IMR-90 (cell line): Measurements from ENCODE around the gene BTRC. TPM values are rescaled to one million over a fixed set of nuclear protein-coding genes. Genes with fewer than 3 reads are reported as not detected.

Experiments
- ATAC-seq: fragments of 200-7000 bp; cut with Tn5 transposase; 2 replicates; pipeline ENCODE4 v1.9.1; 2020; ENCODE audit warnings: low read depth, mild to moderate bottlenecking, moderate library complexity
- BruUV-seq: library from RNA; stranded (reverse); fragments of 400-500 nt; replicated peaks from 2 replicates; lab custom pipeline; 2021; lab: Mats Ljungman, UMichigan
- CTCF ChIA-PET: fragments of 300-600 bp; formaldehyde crosslinking; extraction: SDS; loops from one replicate; lab custom pipeline; 2021; ENCODE audit warnings: antibody characterized with exemption; lab: Yijun Ruan, JAX
- POLR2A ChIA-PET: fragments of 300-600 bp; sonication (Branson Sonifier 250); formaldehyde crosslinking; loops from one replicate; lab custom pipeline; 2022; ENCODE audit warnings: antibody characterized with exemption; ENCODE audit not compliant: unreplicated experiment; lab: Charles Lee
- DNase-seq: peaks from one replicate; pipeline ENCODE4 v3.0.0; 2013
- H2AFZ ChIP-seq: replicated peaks from 2 replicates; pipeline ENCODE3; 2013; ENCODE audit warnings: low read length, mild to moderate bottlenecking; ENCODE audit not compliant: poor library complexity
- H2AK5ac ChIP-seq: 2 replicates; pipeline ENCODE4 v1.6.1; 2013; ENCODE audit warnings: low read depth, low read length, inconsistent platforms
- H2AK9ac ChIP-seq: replicated peaks from 2 replicates; pipeline ENCODE3; 2013; ENCODE audit warnings: mild to moderate bottlenecking, low read depth, low read length, moderate library complexity; ENCODE audit not compliant: poor library complexity
- H2BK120ac ChIP-seq: 2 replicates; pipeline ENCODE4 v1.6.1; 2013; ENCODE audit warnings: low read depth, low read length, inconsistent platforms
- H2BK15ac ChIP-seq: 3 replicates; pipeline ENCODE4 v1.6.1; 2013; ENCODE audit warnings: low read depth, low read length, inconsistent platforms
- H2BK20ac ChIP-seq: 2 replicates; pipeline ENCODE4 v1.6.1; 2013; ENCODE audit warnings: low read depth, mild to moderate bottlenecking, inconsistent platforms, low read length, moderate library complexity
- H2BK5ac ChIP-seq: 2 replicates; pipeline ENCODE4 v1.6.1; 2013; ENCODE audit warnings: mild to moderate bottlenecking, low read depth, low read length, inconsistent platforms; ENCODE audit not compliant: poor library complexity, severe bottlenecking
- H3K14ac ChIP-seq: replicated peaks from 2 replicates; pipeline ENCODE4 v1.6.1; 2013; ENCODE audit warnings: low read depth, low read length, inconsistent platforms
- H3K18ac ChIP-seq: 2 replicates; pipeline ENCODE4 v1.6.1; 2013; ENCODE audit warnings: low read depth, low read length, control low read depth
- H3K23ac ChIP-seq: 2 replicates; pipeline ENCODE4 v1.6.1; 2013; ENCODE audit warnings: low read depth, low read length, inconsistent platforms
- H3K27ac ChIP-seq: 2 replicates; pipeline ENCODE4 v1.5.1; 2013; ENCODE audit warnings: mild to moderate bottlenecking, control low read depth, low read length; ENCODE audit not compliant: insufficient read depth
- H3K27me3 ChIP-seq: 2 replicates; pipeline ENCODE4 v1.6.1; 2013; ENCODE audit warnings: low read length; ENCODE audit not compliant: control insufficient read depth, insufficient read depth
- H3K36me3 ChIP-seq: 2 replicates; pipeline ENCODE4 v1.6.1; 2013; ENCODE audit warnings: low read length, mixed read lengths; ENCODE audit not compliant: control insufficient read depth, insufficient read depth
- H3K4ac ChIP-seq: 2 replicates; pipeline ENCODE4 v1.6.1; 2013; ENCODE audit warnings: low read depth, low read length, inconsistent platforms
- H3K4me1 ChIP-seq: 2 replicates; pipeline ENCODE4 v1.6.1; 2013; ENCODE audit warnings: low read length, mixed read lengths; ENCODE audit not compliant: control insufficient read depth, insufficient read depth
- H3K4me2 ChIP-seq: 2 replicates; pipeline ENCODE4 v1.6.1; 2013; ENCODE audit warnings: low read depth, mild to moderate bottlenecking, control low read depth, low read length, moderate library complexity
- H3K4me3 ChIP-seq: 2 replicates; pipeline ENCODE4 v1.5.1; 2013; ENCODE audit warnings: low read depth, mild to moderate bottlenecking, control low read depth, low read length, moderate library complexity; ENCODE audit not compliant: insufficient read depth
- H3K56ac ChIP-seq: 2 replicates; pipeline ENCODE4 v1.6.1; 2013; ENCODE audit warnings: low read length, inconsistent platforms; ENCODE audit not compliant: insufficient read depth; ENCODE audit errors: extremely low read depth
- H3K79me1 ChIP-seq, 2 experiments: 2 replicates each; pipeline ENCODE4 v1.6.1; 2013; ENCODE audit warnings: low read length in 2 of 2, inconsistent platforms in 1 of 2, low read depth in 1 of 2
- H3K9ac ChIP-seq: 2 replicates; pipeline ENCODE4 v1.6.1; 2013; ENCODE audit warnings: low read depth, low read length, control low read depth
- H3K9me1 ChIP-seq: 2 replicates; pipeline ENCODE4 v1.6.1; 2013; ENCODE audit warnings: low read length, inconsistent platforms; ENCODE audit not compliant: insufficient read depth
- H3K9me3 ChIP-seq: 2 replicates; pipeline ENCODE4 v1.6.1; 2013; ENCODE audit warnings: low read length; ENCODE audit not compliant: control insufficient read depth, insufficient read depth
- H4K20me1 ChIP-seq: 2 replicates; pipeline ENCODE4 v1.6.1; 2013; ENCODE audit warnings: low read length, inconsistent platforms; ENCODE audit not compliant: insufficient read depth
- H4K5ac ChIP-seq: 2 replicates; pipeline ENCODE4 v1.6.1; 2013; ENCODE audit warnings: mild to moderate bottlenecking, low read depth, low read length, control low read depth
- H4K8ac ChIP-seq, 2 experiments: 2 replicates each; pipeline ENCODE4 v1.6.1; 2013; ENCODE audit warnings: low read depth in 2 of 2, low read length in 2 of 2, control low read depth in 1 of 2, inconsistent platforms in 1 of 2
- H4K91ac ChIP-seq: 2 replicates; pipeline ENCODE4 v1.6.1; 2013; ENCODE audit warnings: low read depth, low read length, inconsistent platforms; ENCODE audit not compliant: insufficient read depth
- BHLHE40 ChIP-seq: fragments of 150-350 bp; IDR thresholded peaks from 2 replicates; pipeline ENCODE4 v1.6.1; 2016; ENCODE audit warnings: mild to moderate bottlenecking, low read depth, low read length
- CHD1 ChIP-seq: IDR thresholded peaks from 2 replicates; pipeline ENCODE4 v1.6.1; 2012; ENCODE audit warnings: low read depth, low read length, improper control_type of control experiment
- CTCF ChIP-seq: conservative IDR thresholded peaks from 2 replicates; pipeline ENCODE4 v1.5.1; 2012; ENCODE audit warnings: mild to moderate bottlenecking, low read depth, low read length, improper control_type of control experiment
- ELK1 ChIP-seq: fragments of 150-350 bp; IDR thresholded peaks from 2 replicates; pipeline ENCODE4 v1.6.1; 2016; ENCODE audit warnings: low read depth, mild to moderate bottlenecking, low read length, moderate library complexity, borderline replicate concordance
- FOS ChIP-seq: fragments of 150-350 bp; IDR thresholded peaks from 2 replicates; pipeline ENCODE4 v1.6.1; 2016; ENCODE audit warnings: low read depth, low read length
- MAFK ChIP-seq: IDR thresholded peaks from 2 replicates; pipeline ENCODE4 v1.6.1; 2012; ENCODE audit warnings: low read depth, low read length, improper control_type of control experiment
- MXI1 ChIP-seq: IDR thresholded peaks from 2 replicates; pipeline ENCODE4 v1.6.1; 2012; ENCODE audit warnings: low read depth, mild to moderate bottlenecking, low read length, moderate library complexity, borderline replicate concordance
- NFE2L2 ChIP-seq: fragments of 150-350 bp; IDR thresholded peaks from 2 replicates; pipeline ENCODE4 v1.6.1; 2016; ENCODE audit warnings: low read depth, mild to moderate bottlenecking, low read length
- POLR2A ChIP-seq: IDR thresholded peaks from 2 replicates; pipeline ENCODE4 v1.6.1; 2012; ENCODE audit warnings: mild to moderate bottlenecking, low read depth, low read length
- RAD21 ChIP-seq: IDR thresholded peaks from 2 replicates; pipeline ENCODE4 v1.6.1; 2012; ENCODE audit warnings: low read length, improper control_type of control experiment
- RCOR1 ChIP-seq: IDR thresholded peaks from 2 replicates; pipeline ENCODE4 v1.6.1; 2012; ENCODE audit warnings: mild to moderate bottlenecking, low read length, improper control_type of control experiment; ENCODE audit not compliant: insufficient replicate concordance
- RFX5 ChIP-seq: IDR thresholded peaks from 2 replicates; pipeline ENCODE4 v1.8.0; 2012; ENCODE audit warnings: low read depth, mild to moderate bottlenecking, low read length, moderate library complexity
- SMC3 ChIP-seq: fragments of 150-350 bp; IDR thresholded peaks from 2 replicates; pipeline ENCODE4 v1.6.1; 2016; ENCODE audit warnings: low read depth, mild to moderate bottlenecking, antibody characterized with exemption, low read length, moderate library complexity
- USF2 ChIP-seq: fragments of 150-350 bp; IDR thresholded peaks from 2 replicates; pipeline ENCODE4 v1.6.1; 2017; ENCODE audit warnings: mild to moderate bottlenecking, antibody characterized with exemption, low read length, low read depth
- WGBS, 2 experiments: methylation state at CpG; one replicate each; pipeline versions ENCODE4 v1.1.5 to v1.1.7; 2013; ENCODE audit warnings: missing lambda C conversion rate in 2 of 2; ENCODE audit not compliant: insufficient read length in 1 of 2; ENCODE audit errors: extremely low coverage in 2 of 2; 5-methylcytosine and 5-hydroxymethylcytosine counted together
- dilution Hi-C: fragments of 300-500 bp; cut with HindIII; formaldehyde crosslinking; loops from one replicate; pipeline ENCODE4 v1.14.3; 2018; ENCODE audit warnings: low sequenced_read_pairs; ENCODE audit not compliant: unreplicated experiment
- in situ Hi-C: fragments of 300-500 bp; cut with MboI; formaldehyde crosslinking; loops from 3 replicates; pipeline ENCODE4 v1.14.3; 2019; ENCODE audit warnings: low sequenced_read_pairs, inconsistent platforms, mixed read lengths
- intact Hi-C: fragments of 100-400 bp; cut with micrococcal nuclease; formaldehyde crosslinking; loops from 2 replicates; pipeline ENCODE4 v1.10.0; 2022
- polyA plus RNA-seq, 3 experiments: library from polyadenylated mRNA; depleted of rRNA; stranded (reverse); fragments of >200 nt; gene quantifications; 2 replicates each; pipeline ENCODE4 v1.2.3, GENCODE V29; 2012; ENCODE audit warnings: low replicate concordance in 1 of 3
- total RNA-seq: library from RNA; depleted of rRNA; stranded (reverse); fragments of >200 nt; gene quantifications from 2 replicates; pipeline ENCODE4 v1.2.3, GENCODE V29; 2012

BTRC gene
- total and polyA plus RNA-seq, 2 of the 4 experiments (the other 2 are of a cell fraction), result 7.7 to 8.4 TPM

GRCh38 chr10:101538446-101538845, 184.5 kb downstream of the BTRC start:
- Histone ChIP-seq H3K36me3 (peaks cover 18% of the 10 kb centered on the region), H2BK5ac (no peak overlapping the region), H3K14ac (no peak overlapping the region), H3K4me3 (no peak overlapping the region), H4K91ac (no peak overlapping the region), H2BK20ac (no peak overlapping the region), H3K79me1 (no peaks in the 10 kb centered on the region), H3K9me1 (no peaks in the 10 kb centered on the region), H2AK9ac (no peak overlapping the region), H2BK15ac (no peak overlapping the region), H3K4me1 (no peaks in the 10 kb centered on the region), H3K23ac (no peak overlapping the region), H3K56ac (no peak overlapping the region), H3K4ac (no peak overlapping the region), H3K27ac (no peak overlapping the region), H4K5ac (no peak overlapping the region), H3K9me3 (no peaks in the 10 kb centered on the region), H3K27me3 (no peaks in the 10 kb centered on the region), H4K20me1 (no peaks in the 10 kb centered on the region), H4K8ac (no peak overlapping the region), H3K18ac (no peak overlapping the region), H2BK120ac (no peak overlapping the region), H3K9ac (no peak overlapping the region), H2AK5ac (no peak overlapping the region), H2AFZ (no peak overlapping the region), H3K4me2 (no peak overlapping the region)
- DNase-seq, result no peak
- ChIA-PET CTCF (no interaction called here), POLR2A (no interaction called here)
- in situ Hi-C loops, result no loop called here
- dilution Hi-C loops, result no loop called here
- ATAC-seq, result no peak
- TF ChIP-seq NFE2L2 (no peak), MXI1 (no peak), RAD21 (no peak), BHLHE40 (no peak), RCOR1 (no peak), ELK1 (no peak), SMC3 (no peak), CHD1 (no peak), CTCF (no peak), POLR2A (no peak), MAFK (no peak), FOS (no peak), RFX5 (no peak), USF2 (no peak)
- BruUV-seq, result no TSS peak
- 100% methylated on average over 2 of the region's 2 CpGs; no CpG with 5 or more reads in 1 of the 2 experiments for WGBS, 2 experiments
- intact Hi-C loops, result no loop called here
